Prostate gland (tissue), 2 donors: ENCODE data around the gene TGFB2. TPM values are rescaled to one million over a fixed set of nuclear protein-coding genes. Genes with fewer than 3 reads are reported as not detected.

Source experiments
- DNase-seq: peaks from one replicate; pipeline ENCODE4 v3.0.0-alpha.2; 2019; ENCODE audit warnings: low spot score
- H3K27ac ChIP-seq, 2 donors: fragments of 200-600 bp; sonication (generic); 2 replicates each; pipeline ENCODE4 v1.5.1; 2017 to 2019
- H3K27me3 ChIP-seq: fragments of 200-600 bp; sonication (generic); replicated peaks from 2 replicates; pipeline ENCODE4 v1.5.1; 2019; ENCODE audit not compliant: insufficient read depth
- H3K36me3 ChIP-seq, 2 donors: fragments of 200-600 bp; sonication (generic); 1 replicate in 1 of 2; 2 replicates in 1 of 2; pipeline versions ENCODE4 v1.5.1 to v1.8.1; 2017 to 2019
- H3K4me1 ChIP-seq: fragments of 200-600 bp; sonication (generic); replicated peaks from 2 replicates; pipeline ENCODE4 v1.5.1; 2019
- H3K4me3 ChIP-seq, 2 donors: fragments of 200-600 bp; sonication (generic); 2 replicates each; pipeline ENCODE4 v1.5.1; 2017 to 2019
- H3K9me3 ChIP-seq: fragments of 200-600 bp; sonication (generic); 2 replicates; pipeline ENCODE4 v1.5.1; 2017
- CTCF ChIP-seq, 4 experiments: fragments of 200-600 bp in 2 of 4; fragments of 450-650 bp in 2 of 4; sonication (generic) in 2 of 4; IDR thresholded peaks; 1 replicate in 3 of 4; 2 replicates in 1 of 4; pipeline ENCODE4 v1.5.1; 2016 to 2019; ENCODE audit warnings: antibody characterized with exemption in 4 of 4, mild to moderate bottlenecking in 2 of 4, moderate library complexity in 2 of 4
- POLR2A ChIP-seq: fragments of 450-650 bp; IDR thresholded peaks from one replicate; pipeline ENCODE4 v1.6.1; 2016; ENCODE audit warnings: antibody characterized with exemption, mild to moderate bottlenecking
- POLR2AphosphoS5 ChIP-seq: sonication (generic); formaldehyde crosslinking; IDR thresholded peaks from one replicate; pipeline ENCODE4 v1.6.1; 2017; ENCODE audit warnings: antibody characterized with exemption
- WGBS: methylation state at CpG from one replicate; pipeline ENCODE4 v1.1.5; 2018; 5-methylcytosine and 5-hydroxymethylcytosine counted together
- intact Hi-C: fragments of 100-400 bp; cut with DNase I; formaldehyde crosslinking; loops from one replicate; pipeline ENCODE4 v1.14.2; 2022
- total RNA-seq, 2 donors: library from RNA; depleted of rRNA; stranded (reverse); fragments of >200 nt; gene quantifications; one replicate each; pipeline ENCODE4 v1.1.0, GENCODE V29; 2016

Gene TGFB2
- total RNA-seq, 2 donors from 2014 or later, result 7.8 to 9.6 TPM

GRCh38 chr1:218424502-218424901, 79.4 kb downstream of the TGFB2 start:
- no peaks in the 10 kb centered on the region for H3K4me1 ChIP-seq
- no peak for TF ChIP-seq POLR2A
- no peak for TF ChIP-seq POLR2AphosphoS5
- TF ChIP-seq CTCF (IDR thresholded peaks at IDR 0.05), result no peak
- no peaks in the 10 kb centered on the region for H3K36me3 ChIP-seq
- no peak overlapping the region for H3K4me3 ChIP-seq
- DNase-seq, result no peak
- no peak overlapping the region for H3K27ac ChIP-seq
- H3K9me3 ChIP-seq, result no peaks in the 10 kb centered on the region
- no peaks in the 10 kb centered on the region for H3K27me3 ChIP-seq
- intact Hi-C loops, result no loop called here

GRCh38 chr1:218425647-218426342, 80.7 kb downstream of the TGFB2 start:
- intact Hi-C loops, result no loop called here
- DNase-seq, result no peak
- TF ChIP-seq CTCF (IDR thresholded peaks at IDR 0.05) (no peak), POLR2AphosphoS5 (no peak), POLR2A (no peak)
- Histone ChIP-seq H3K27ac (no peak overlapping the region), H3K27me3 (no peaks in the 10 kb centered on the region), H3K9me3 (no peaks in the 10 kb centered on the region), H3K36me3 (no peaks in the 10 kb centered on the region), H3K4me3 (no peak overlapping the region), H3K4me1 (no peaks in the 10 kb centered on the region)
- 72% methylated on average over 5 of the region's 5 CpGs for WGBS

GRCh38 chr1:218426343-218426657, 81.2 kb downstream of the TGFB2 start:
- no peak for DNase-seq

GRCh38 chr1:218429301-218429700, 84.2 kb downstream of the TGFB2 start:
- TF ChIP-seq CTCF (IDR thresholded peaks at IDR 0.05), result no peak
- TF ChIP-seq POLR2A, result no peak
- no peak for TF ChIP-seq POLR2AphosphoS5
- no peaks in the 10 kb centered on the region for H3K4me1 ChIP-seq
- no peaks in the 10 kb centered on the region for H3K36me3 ChIP-seq
- no peak overlapping the region for H3K4me3 ChIP-seq
- no peaks in the 10 kb centered on the region for H3K9me3 ChIP-seq
- H3K27ac ChIP-seq, result no peak overlapping the region
- H3K27me3 ChIP-seq, result no peaks in the 10 kb centered on the region
- DNase-seq, result no peak
- intact Hi-C loops, result no loop called here

More at GRCh38 chr1:218426343-218426657, 81.2 kb downstream of the TGFB2 start:
- H3K27ac ChIP-seq, result no peak overlapping the region
- TF ChIP-seq POLR2A, result no peak
- no peak for TF ChIP-seq POLR2AphosphoS5
- no peak for TF ChIP-seq CTCF (IDR thresholded peaks at IDR 0.05)
- H3K4me3 ChIP-seq, result no peak overlapping the region
- no peaks in the 10 kb centered on the region for H3K36me3 ChIP-seq
- intact Hi-C loops, result no loop called here
- H3K27me3 ChIP-seq, result no peaks in the 10 kb centered on the region
- WGBS, result 47% methylated on average over 1 of the region's 1 CpG
- no peaks in the 10 kb centered on the region for H3K9me3 ChIP-seq
- H3K4me1 ChIP-seq, result no peaks in the 10 kb centered on the region

GRCh38 chr1:218430346-218430745, 85.2 kb downstream of the TGFB2 start:
- Histone ChIP-seq H3K27me3 (no peaks in the 10 kb centered on the region), H3K9me3 (no peaks in the 10 kb centered on the region), H3K4me3 (no peak overlapping the region), H3K36me3 (no peaks in the 10 kb centered on the region), H3K27ac (no peak overlapping the region), H3K4me1 (no peaks in the 10 kb centered on the region)
- TF ChIP-seq POLR2AphosphoS5, result no peak
- no peak for TF ChIP-seq POLR2A
- no peak for TF ChIP-seq CTCF (IDR thresholded peaks at IDR 0.05)
- DNase-seq, result no peak
- intact Hi-C loops, result no loop called here
- 92% methylated on average over 1 of the region's 1 CpG for WGBS
